ENCODE measurements around the gene EPG5.

- TF ChIP-seq CTCF (IDR thresholded peaks at IDR 0.05) (no peak), POLR2A (IDR thresholded peaks at IDR 0.05) (no peak)
Measured at GRCh38 chr18:45801416-45802004, 165.6 kb downstream of the EPG5 start.
